H1 (cell line): Measurements from ENCODE around the gene STIMATE. TPM values are rescaled to one million over a fixed set of nuclear protein-coding genes. Genes with fewer than 3 reads are reported as not detected.

Experiments
- CTCF ChIA-PET: fragments of 300-600 bp; sonication (Branson Sonifier 250); formaldehyde crosslinking; loops from one replicate; lab custom pipeline; 2021; ENCODE audit not compliant: partially characterized antibody; lab: Charles Lee
- POLR2A ChIA-PET: fragments of 300-600 bp; sonication (Branson Sonifier 250); formaldehyde crosslinking; loops from one replicate; lab custom pipeline; 2021; ENCODE audit warnings: inconsistent platforms; ENCODE audit not compliant: partially characterized antibody; lab: Charles Lee
- DNase-seq, 2 experiments: peaks; one replicate each; pipeline versions ENCODE4 v3.0.0 to v3.0.0-alpha.2; 2010 to 2022; ENCODE audit warnings: low spot score in 2 of 2, low read depth in 1 of 2, mixed read lengths in 1 of 2
- FAIRE-seq: peaks from 2 replicates; lab custom pipeline; 2011; peaks lifted over from hg19 to GRCh38; lab: Jason Lieb, UNC
- H2AFZ ChIP-seq: 2 replicates; pipeline ENCODE4 v1.8.1; 2012; ENCODE audit warnings: low read length, inconsistent platforms
- H2AK5ac ChIP-seq: 2 replicates; pipeline ENCODE4 v1.6.1; 2013; ENCODE audit warnings: low read depth, low read length
- H2BK120ac ChIP-seq: replicated peaks from 2 replicates; pipeline ENCODE3; 2013; ENCODE audit warnings: low read depth, low read length, inconsistent platforms
- H2BK12ac ChIP-seq: 2 replicates; pipeline ENCODE4 v1.6.1; 2013; ENCODE audit warnings: low read depth, low read length
- H2BK15ac ChIP-seq: 2 replicates; pipeline ENCODE4 v1.6.1; 2013; ENCODE audit warnings: low read length
- H2BK20ac ChIP-seq: 2 replicates; pipeline ENCODE4 v1.6.1; 2013; ENCODE audit warnings: low read length
- H2BK5ac ChIP-seq: 2 replicates; pipeline ENCODE4 v1.6.1; 2013; ENCODE audit warnings: low read depth, low read length
- H3K14ac ChIP-seq: 2 replicates; pipeline ENCODE4 v1.6.1; 2013; ENCODE audit warnings: inconsistent platforms; ENCODE audit not compliant: insufficient read length
- H3K18ac ChIP-seq: 2 replicates; pipeline ENCODE4 v1.6.1; 2013; ENCODE audit warnings: low read length; ENCODE audit errors: extremely low read depth
- H3K23ac ChIP-seq: 2 replicates; pipeline ENCODE4 v1.6.1; 2013; ENCODE audit warnings: inconsistent platforms; ENCODE audit not compliant: insufficient read length
- H3K23me2 ChIP-seq: 2 replicates; pipeline ENCODE4 v1.6.1; 2013; ENCODE audit warnings: low read depth, low read length
- H3K27ac ChIP-seq: 2 replicates; pipeline ENCODE4 v1.6.1; 2011; ENCODE audit warnings: low read depth, low read length, inconsistent platforms
- H3K27me3 ChIP-seq, 4 experiments: replicated peaks in 1 of 4; 1 replicate in 1 of 4; 2 replicates in 3 of 4; pipeline versions ENCODE4 v1.6.1 to v1.8.1; 2011 to 2013; ENCODE audit warnings: low read length in 3 of 4, mild to moderate bottlenecking in 3 of 4, inconsistent platforms in 2 of 4, mixed read lengths in 2 of 4, moderate library complexity in 1 of 4; ENCODE audit not compliant: control insufficient read depth in 3 of 4, insufficient read depth in 3 of 4; ENCODE audit errors: extremely low read depth in 1 of 4
- H3K36me3 ChIP-seq, 4 experiments: 2 replicates each; pipeline versions ENCODE4 v1.6.1 to v1.8.1; 2011 to 2013; ENCODE audit warnings: mild to moderate bottlenecking in 4 of 4, low read length in 3 of 4, moderate library complexity in 2 of 4, control low read depth in 1 of 4, inconsistent platforms in 1 of 4; ENCODE audit not compliant: insufficient read depth in 4 of 4, control insufficient read depth in 2 of 4
- H3K4ac ChIP-seq: replicated peaks from 2 replicates; pipeline ENCODE3; 2013; ENCODE audit warnings: low read length, low read depth, mixed read lengths, inconsistent platforms; ENCODE audit not compliant: insufficient read length
- H3K4me1 ChIP-seq, 4 experiments: replicated peaks in 1 of 4; 1 replicate in 1 of 4; 2 replicates in 3 of 4; pipeline versions ENCODE4 v1.6.1 to v1.8.1; 2011 to 2013; ENCODE audit warnings: low read length in 3 of 4, inconsistent platforms in 2 of 4, mixed read lengths in 1 of 4; ENCODE audit not compliant: insufficient read depth in 4 of 4, control insufficient read depth in 3 of 4
- H3K4me2 ChIP-seq, 2 experiments: 2 replicates each; pipeline versions ENCODE4 v1.6.1 to v1.8.1; 2011 to 2013; ENCODE audit warnings: low read depth in 2 of 2, low read length in 2 of 2, control low read depth in 1 of 2, inconsistent platforms in 1 of 2, mild to moderate bottlenecking in 1 of 2; ENCODE audit not compliant: insufficient read depth in 1 of 2
- H3K4me3 ChIP-seq, 4 experiments: fragments of 200-600, 300-600 bp in 1 of 4; sonication (generic), shearing (Covaris generic), sonication (Bioruptor Twin) in 1 of 4; 2 replicates each; pipeline versions ENCODE4 v1.5.1 to v1.8.1; 2011 to 2016; ENCODE audit warnings: low read length in 4 of 4, low read depth in 3 of 4, control low read depth in 2 of 4, inconsistent platforms in 2 of 4, mild to moderate bottlenecking in 2 of 4, mixed read lengths in 1 of 4, moderate library complexity in 1 of 4; ENCODE audit not compliant: insufficient read depth in 2 of 4; ENCODE audit errors: extremely low read depth in 1 of 4
- H3K56ac ChIP-seq: replicated peaks from 2 replicates; pipeline ENCODE3; 2013; ENCODE audit warnings: low read depth, mild to moderate bottlenecking, mixed read lengths, low read length, inconsistent platforms; ENCODE audit not compliant: insufficient read length
- H3K79me1 ChIP-seq: 2 replicates; pipeline ENCODE4 v1.6.1; 2013; ENCODE audit warnings: low read depth, low read length, control low read depth
- H3K79me2 ChIP-seq, 2 experiments: 2 replicates each; pipeline versions ENCODE4 v1.6.1 to v1.8.1; 2012 to 2013; ENCODE audit warnings: low read length in 2 of 2, mild to moderate bottlenecking in 2 of 2, inconsistent platforms in 1 of 2; ENCODE audit not compliant: insufficient read depth in 2 of 2, control insufficient read depth in 1 of 2
- H3K9ac ChIP-seq, 4 experiments: replicated peaks in 1 of 4; 1 replicate in 1 of 4; 2 replicates in 3 of 4; pipeline versions ENCODE4 v1.6.1 to v1.8.1; 2011 to 2013; ENCODE audit warnings: low read depth in 3 of 4, low read length in 3 of 4, control low read depth in 2 of 4, mild to moderate bottlenecking in 2 of 4, moderate library complexity in 2 of 4, inconsistent platforms in 1 of 4; ENCODE audit errors: extremely low read depth in 1 of 4
- H3K9me3 ChIP-seq, 2 experiments: 2 replicates each; pipeline versions ENCODE4 v1.6.1 to v1.8.1; 2012 to 2013; ENCODE audit warnings: mild to moderate bottlenecking in 2 of 2, moderate library complexity in 2 of 2, control low read depth in 1 of 2, inconsistent platforms in 1 of 2, low read depth in 1 of 2, low read length in 1 of 2, mixed read lengths in 1 of 2; ENCODE audit not compliant: insufficient read depth in 2 of 2
- H4K20me1 ChIP-seq, 2 experiments: replicated peaks in 1 of 2; 2 replicates each; pipeline versions ENCODE3 to v1.8.1; 2011 to 2013; ENCODE audit warnings: inconsistent platforms in 2 of 2, low read length in 2 of 2, mild to moderate bottlenecking in 1 of 2; ENCODE audit not compliant: insufficient read depth in 2 of 2, control insufficient read depth in 1 of 2
- H4K5ac ChIP-seq: 2 replicates; pipeline ENCODE4 v1.6.1; 2013; ENCODE audit warnings: low read length, low read depth, mixed read lengths, inconsistent platforms; ENCODE audit not compliant: insufficient read length
- H4K8ac ChIP-seq: 2 replicates; pipeline ENCODE4 v1.8.0; 2013; ENCODE audit warnings: mild to moderate bottlenecking, moderate library complexity, low read length, inconsistent platforms; ENCODE audit not compliant: insufficient read depth; ENCODE audit errors: extremely low read depth
- H4K91ac ChIP-seq: replicated peaks from 2 replicates; pipeline ENCODE3; 2013; ENCODE audit warnings: low read length, mixed read lengths, inconsistent platforms; ENCODE audit not compliant: insufficient read length
- ATF2 ChIP-seq: IDR thresholded peaks from 2 replicates; pipeline ENCODE4 v1.6.1; 2012; ENCODE audit warnings: low read length, inconsistent platforms
- EGR1 ChIP-seq: IDR thresholded peaks from 2 replicates; pipeline ENCODE4 v1.6.1; 2011; ENCODE audit warnings: low read depth, low read length, borderline replicate concordance
- EP300 ChIP-seq, 2 experiments: IDR thresholded peaks; 1 replicate in 1 of 2; 2 replicates in 1 of 2; pipeline ENCODE4 v1.6.1; 2011 to 2012; ENCODE audit warnings: low read depth in 2 of 2, low read length in 2 of 2, mild to moderate bottlenecking in 2 of 2, borderline replicate concordance in 1 of 2, inconsistent platforms in 1 of 2, moderate library complexity in 1 of 2
- FOSL1 ChIP-seq: IDR thresholded peaks from 2 replicates; pipeline ENCODE4 v1.6.1; 2011; ENCODE audit warnings: mild to moderate bottlenecking, low read depth, low read length, moderate library complexity; ENCODE audit not compliant: insufficient read depth
- NRF1 ChIP-seq: IDR thresholded peaks from 2 replicates; pipeline ENCODE4 v1.6.1; 2011; ENCODE audit warnings: mild to moderate bottlenecking, low read depth, low read length, improper control_type of control experiment
- RFX5 ChIP-seq: IDR thresholded peaks from 2 replicates; pipeline ENCODE4 v1.6.1; 2011; ENCODE audit warnings: low read depth, low read length, improper control_type of control experiment, borderline replicate concordance
- SAP30 ChIP-seq: fragments of 300-600 bp; sonication (generic); IDR thresholded peaks from 2 replicates; pipeline ENCODE4 v1.7.1; 2012; ENCODE audit warnings: low read length, moderate library complexity, mild to moderate bottlenecking, inconsistent platforms; ENCODE audit not compliant: insufficient read depth, insufficient replicate concordance
- SP1 ChIP-seq: IDR thresholded peaks from 2 replicates; pipeline ENCODE4 v1.6.1; 2011; ENCODE audit warnings: low read depth, low read length
- TEAD4 ChIP-seq: IDR thresholded peaks from 2 replicates; pipeline ENCODE4 v1.6.1; 2012; ENCODE audit warnings: low read depth, low read length, inconsistent platforms, mixed read lengths
- WGBS, 2 experiments: shearing (Covaris generic) in 1 of 2; methylation state at CpG; one replicate each; pipeline versions ENCODE4 v1.1.6 to v1.1.7; 2013 to 2015; ENCODE audit warnings: low lambda C conversion rate in 2 of 2, mixed read lengths in 2 of 2, inconsistent platforms in 1 of 2, low coverage in 1 of 2, missing lambda C conversion rate in 1 of 2; ENCODE audit not compliant: insufficient replicate concordance in 2 of 2, insufficient coverage in 1 of 2, insufficient read length in 1 of 2; ENCODE audit errors: extremely low coverage in 1 of 2, missing lambda C conversion rate in 1 of 2; 5-methylcytosine and 5-hydroxymethylcytosine counted together
- polyA plus RNA-seq, 7 experiments: library from polyadenylated mRNA; depleted of rRNA in 3 of 7; stranded (reverse) in 5 of 7; unstranded in 2 of 7; fragments of >200 nt in 5 of 7; fragments of 200-250 nt in 2 of 7; gene quantifications; 1 replicate in 5 of 7; 2 replicates in 1 of 7; 4 replicates in 1 of 7; pipeline versions ENCODE4 v1.2.1 to v1.2.3, GENCODE V29; 2011 to 2013; ENCODE audit warnings: missing spikeins in 2 of 7, mixed read lengths in 2 of 7
- total RNA-seq: library from RNA; stranded (reverse); fragmentation: NEBNext Ultra II Directional; extraction: Animal tissue kit (Norgen Biotek cat#: 25700); gene quantifications from 2 replicates; pipeline ENCODE4 v1.2.1, GENCODE V29; 2021
- TF ChIP-seq, protein P1 (sequence below): IDR thresholded peaks from 2 replicates; pipeline ENCODE4 v1.6.1; 2011; ENCODE audit warnings: low read depth, mild to moderate bottlenecking, low read length; ENCODE audit not compliant: insufficient read depth

The STIMATE gene
- total and polyA plus RNA-seq, 2 of the 8 experiments (the other 6 are each of a cell fraction or from before 2014, with no cell fraction given) = 17.5 to 22.1 TPM

- Histone ChIP-seq H2BK120ac (no peak overlapping the region), H3K27ac (no peak overlapping the region), H2AFZ (no peak overlapping the region), H2BK12ac (no peak overlapping the region), H3K9ac (no peak overlapping the region; a peak in 1 of 7 replicates), H3K23me2 (no peaks in the 10 kb centered on the region), H3K79me1 (no peaks in the 10 kb centered on the region; the same call in 1 of the 2 replicates), H3K18ac (no peak overlapping the region), H4K20me1 (peaks cover 1 to 6% of the 10 kb centered on the region in 2 experiments), H2BK15ac (no peak overlapping the region), H3K23ac (no peak overlapping the region), H2AK5ac (no peak overlapping the region), H2BK5ac (no peak overlapping the region), H3K36me3 (peaks cover 0 to 7% (median 3%) of the 10 kb centered on the region in 4 experiments; a peak in 5 of 8 replicates), H3K4me3 (no peak overlapping the region), H3K56ac (no peak overlapping the region), H3K4me2 (no peak overlapping the region), H3K14ac (no peak overlapping the region), H3K79me2 (no peaks in the 10 kb centered on the region), H4K5ac (no peak overlapping the region), H4K8ac (no peak overlapping the region), H3K9me3 (no peaks in the 10 kb centered on the region), H2BK20ac (no peak overlapping the region), H3K4me1 (no peaks in the 10 kb centered on the region), H3K4ac (no peak overlapping the region), H4K91ac (no peak overlapping the region), H3K27me3 (no peaks in the 10 kb centered on the region)
- FAIRE-seq (no peak), DNase-seq (no peak)
- 83% methylated on average over 20 of the region's 20 CpGs; no CpG with 5 or more reads in 1 of the 2 experiments for WGBS, 2 experiments
- POLR2A ChIA-PET = no interaction called here
- CTCF ChIA-PET = interaction anchor here (0.6 to 3.6 kb wide), 15 partner anchors 8 to 414 kb away, joined by 3 to 15 read pairs (median 3); no protein-coding TSS in a partner anchor
- no peak for TF ChIP-seq NRF1
- TF ChIP-seq SP1 = no peak
- TF ChIP-seq FOSL1 = no peak
- TF ChIP-seq EGR1 = no peak
- TF ChIP-seq SAP30 = no peak
- no peak for TF ChIP-seq EP300 (IDR thresholded peaks at IDR 0.05; ENCODE audit: borderline replicate concordance in 1 of 2, low read depth in 2 of 2, low read length in 2 of 2)
- TF ChIP-seq ATF2 = no peak
- TF ChIP-seq RFX5 = no peak
- TF ChIP-seq, protein P1, sequence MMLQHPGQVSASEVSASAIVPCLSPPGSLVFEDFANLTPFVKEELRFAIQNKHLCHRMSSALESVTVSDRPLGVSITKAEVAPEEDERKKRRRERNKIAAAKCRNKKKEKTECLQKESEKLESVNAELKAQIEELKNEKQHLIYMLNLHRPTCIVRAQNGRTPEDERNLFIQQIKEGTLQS = no peak
- no peak for TF ChIP-seq TEAD4
Observed at GRCh38 chr3:52843108-52843865, 54.1 kb downstream of the STIMATE start.
